Measurements from ENCODE around the gene OR2V2. TPM values are rescaled to one million over a fixed set of nuclear protein-coding genes. Genes with fewer than 3 reads are reported as not detected.

OR2V2 gene
- total and polyA plus RNA-seq, 12 donors: not detected

- Histone ChIP-seq H3K9me3 (replicated peaks in 1 of 3) (no peaks in the 10 kb centered on the region), H3K4me1 (replicated peaks in 1 of 2) (no peaks in the 10 kb centered on the region), H3K27me3 (peaks cover 3% of the 10 kb centered on the region), H3K36me3 (replicated peaks in 1 of 2) (no peaks in the 10 kb centered on the region), H3K4me3 (no peak overlapping the region), H3K27ac (no peak overlapping the region)
- DNase-seq: no peak
- 28 to 32% (median 30%) methylated on average over 7 to 9 of the region's 9 CpGs for WGBS, 4 donors
- intact Hi-C loops (cut with DNase I): loop anchor here in 1 of 2 donors (10.0 kb wide), 2 partner anchors 276 to 366 kb away; no protein-coding TSS in a partner anchor
- TF ChIP-seq CTCF (IDR thresholded peaks at IDR 0.05) (no peak), POLR2A (IDR thresholded peaks at IDR 0.05) (no peak)
Observed at GRCh38 chr5:181151146-181151545, 3.8 kb downstream of the OR2V2 start.

GRCh38 chr5:181152406-181152805 lies 5.0 kb downstream of the OR2V2 start:
- 63 to 80% (median 72%) methylated on average over 9 of the region's 9 CpGs for WGBS, 4 donors

GRCh38 chr5:181153814-181154213 lies 6.4 kb downstream of the OR2V2 start:
- H3K36me3 ChIP-seq (replicated peaks in 1 of 2): no peaks in the 10 kb centered on the region
- no peak overlapping the region for H3K27ac ChIP-seq
- no peak overlapping the region for H3K4me3 ChIP-seq
- intact Hi-C loops (cut with DNase I): loop anchor here in 1 of 2 donors (10.0 kb wide), 2 partner anchors 279 to 369 kb away; no protein-coding TSS in a partner anchor
- H3K9me3 ChIP-seq (replicated peaks in 1 of 3): no peaks in the 10 kb centered on the region
- DNase-seq: no peak
- no peaks in the 10 kb centered on the region for H3K4me1 ChIP-seq (replicated peaks in 1 of 2)
- WGBS, 4 donors: 66 to 73% (median 70%) methylated on average over 5 of the region's 5 CpGs
- H3K27me3 ChIP-seq: peaks cover 3% of the 10 kb centered on the region
- TF ChIP-seq CTCF (IDR thresholded peaks at IDR 0.05): no peak
- TF ChIP-seq POLR2A (IDR thresholded peaks at IDR 0.05): no peak

More at GRCh38 chr5:181152406-181152805, 5.0 kb downstream of the OR2V2 start:
- Histone ChIP-seq H3K4me3 (no peak overlapping the region), H3K36me3 (replicated peaks in 1 of 2) (no peaks in the 10 kb centered on the region), H3K4me1 (replicated peaks in 1 of 2) (no peaks in the 10 kb centered on the region), H3K27me3 (peaks cover 3% of the 10 kb centered on the region), H3K9me3 (replicated peaks in 1 of 3) (no peaks in the 10 kb centered on the region), H3K27ac (no peak overlapping the region)
- no peak for DNase-seq
- no peak for TF ChIP-seq CTCF (IDR thresholded peaks at IDR 0.05)
- TF ChIP-seq POLR2A (IDR thresholded peaks at IDR 0.05): no peak
- intact Hi-C loops (cut with DNase I): loop anchor here in 1 of 2 donors (10.0 kb wide), 2 partner anchors 278 to 368 kb away; no protein-coding TSS in a partner anchor

GRCh38 chr5:181156758-181157157 lies 9.4 kb downstream of the OR2V2 start:
- 34 to 69% (median 49%) methylated on average over 3 of the region's 3 CpGs for WGBS, 4 donors
- intact Hi-C loops (cut with DNase I): loop anchor here in 1 of 2 donors (10.0 kb wide), 2 partner anchors 282 to 372 kb away; no protein-coding TSS in a partner anchor

More at GRCh38 chr5:181156758-181157157, 9.4 kb downstream of the OR2V2 start:
- no peaks in the 10 kb centered on the region for H3K27me3 ChIP-seq
- TF ChIP-seq CTCF (IDR thresholded peaks at IDR 0.05) (no peak), POLR2A (IDR thresholded peaks at IDR 0.05) (no peak)
- no peaks in the 10 kb centered on the region for H3K4me1 ChIP-seq (replicated peaks in 1 of 2)
- H3K9me3 ChIP-seq (replicated peaks in 1 of 3): no peaks in the 10 kb centered on the region
- no peak overlapping the region for H3K27ac ChIP-seq
- no peak for DNase-seq
- no peaks in the 10 kb centered on the region for H3K36me3 ChIP-seq (replicated peaks in 1 of 2)
- no peak overlapping the region for H3K4me3 ChIP-seq
